Measurements from ENCODE around the gene PLA1A. TPM values are rescaled to one million over a fixed set of nuclear protein-coding genes. Genes with fewer than 3 reads are reported as not detected.

The PLA1A gene
- total RNA-seq, 1 donor = not detected

- DNase-seq (ENCODE audit: low read depth) = no peak
- TF ChIP-seq, protein P1, sequence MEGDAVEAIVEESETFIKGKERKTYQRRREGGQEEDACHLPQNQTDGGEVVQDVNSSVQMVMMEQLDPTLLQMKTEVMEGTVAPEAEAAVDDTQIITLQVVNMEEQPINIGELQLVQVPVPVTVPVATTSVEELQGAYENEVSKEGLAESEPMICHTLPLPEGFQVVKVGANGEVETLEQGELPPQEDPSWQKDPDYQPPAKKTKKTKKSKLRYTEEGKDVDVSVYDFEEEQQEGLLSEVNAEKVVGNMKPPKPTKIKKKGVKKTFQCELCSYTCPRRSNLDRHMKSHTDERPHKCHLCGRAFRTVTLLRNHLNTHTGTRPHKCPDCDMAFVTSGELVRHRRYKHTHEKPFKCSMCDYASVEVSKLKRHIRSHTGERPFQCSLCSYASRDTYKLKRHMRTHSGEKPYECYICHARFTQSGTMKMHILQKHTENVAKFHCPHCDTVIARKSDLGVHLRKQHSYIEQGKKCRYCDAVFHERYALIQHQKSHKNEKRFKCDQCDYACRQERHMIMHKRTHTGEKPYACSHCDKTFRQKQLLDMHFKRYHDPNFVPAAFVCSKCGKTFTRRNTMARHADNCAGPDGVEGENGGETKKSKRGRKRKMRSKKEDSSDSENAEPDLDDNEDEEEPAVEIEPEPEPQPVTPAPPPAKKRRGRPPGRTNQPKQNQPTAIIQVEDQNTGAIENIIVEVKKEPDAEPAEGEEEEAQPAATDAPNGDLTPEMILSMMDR (IDR thresholded peaks at IDR 0.05; ENCODE audit: insufficient read depth, low read depth, low read length) = no peak
- no peak overlapping the region for H3K4me3 ChIP-seq (ENCODE audit: low read depth, low read length)
These were observed 7.2 kb downstream of the PLA1A start for GRCh38 chr3:119604878-119605277.

DNA sequence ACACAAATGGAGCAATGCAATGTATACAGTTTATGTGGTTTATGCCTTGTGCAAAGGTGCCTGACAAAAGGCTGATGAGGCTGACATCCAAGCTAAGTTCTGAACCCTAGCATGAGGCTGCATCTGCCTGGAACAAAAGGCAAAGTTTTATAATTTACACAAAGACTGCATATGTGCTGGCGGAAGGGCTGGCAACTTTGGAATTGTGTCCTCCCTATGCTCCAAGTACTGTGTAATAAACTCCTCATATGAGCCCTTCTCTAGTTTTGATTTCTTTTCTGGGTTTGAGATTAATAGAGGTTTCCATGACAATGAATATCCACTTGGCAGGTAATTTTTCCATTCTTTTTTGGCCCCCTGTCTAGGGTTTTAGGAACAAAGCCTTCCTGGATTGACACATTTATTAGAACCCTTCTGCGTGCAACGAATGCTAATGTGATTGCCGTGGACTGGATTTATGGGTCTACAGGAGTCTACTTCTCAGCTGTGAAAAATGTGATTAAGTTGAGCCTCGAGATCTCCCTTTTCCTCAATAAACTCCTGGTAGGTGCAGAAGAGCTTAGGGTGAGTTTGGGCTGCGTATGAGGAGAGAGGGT is 10.8 kb downstream of the PLA1A start:
- no peak overlapping the region for H3K4me3 ChIP-seq (ENCODE audit: low read depth, low read length)
- TF ChIP-seq, protein P1 (IDR thresholded peaks at IDR 0.05; ENCODE audit: insufficient read depth, low read depth, low read length) = no peak
- DNase-seq (ENCODE audit: low read depth) = no peak

DNA sequence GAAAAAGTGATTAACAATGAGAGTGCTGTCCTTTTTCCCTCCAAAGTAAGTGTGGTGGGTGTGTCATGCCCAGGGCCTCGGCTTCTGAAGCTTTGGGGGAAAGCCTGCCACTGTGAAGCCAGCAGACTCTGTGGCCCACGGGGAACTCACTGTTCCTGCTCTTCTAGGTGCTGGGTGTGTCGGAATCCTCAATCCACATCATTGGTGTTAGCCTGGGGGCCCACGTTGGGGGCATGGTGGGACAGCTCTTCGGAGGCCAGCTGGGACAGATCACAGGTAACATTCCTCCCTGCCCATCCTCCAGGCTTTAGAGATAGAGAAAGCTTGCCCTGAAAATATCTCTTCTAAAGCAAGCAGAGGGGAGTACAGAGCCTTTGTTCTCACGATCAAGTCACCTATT is 11.6 kb downstream of the PLA1A start:
- DNase-seq (ENCODE audit: low read depth) = no peak
- H3K4me3 ChIP-seq (ENCODE audit: low read depth, low read length) = no peak overlapping the region
- TF ChIP-seq, protein P1 (IDR thresholded peaks at IDR 0.05; ENCODE audit: insufficient read depth, low read depth, low read length) = no peak

DNA sequence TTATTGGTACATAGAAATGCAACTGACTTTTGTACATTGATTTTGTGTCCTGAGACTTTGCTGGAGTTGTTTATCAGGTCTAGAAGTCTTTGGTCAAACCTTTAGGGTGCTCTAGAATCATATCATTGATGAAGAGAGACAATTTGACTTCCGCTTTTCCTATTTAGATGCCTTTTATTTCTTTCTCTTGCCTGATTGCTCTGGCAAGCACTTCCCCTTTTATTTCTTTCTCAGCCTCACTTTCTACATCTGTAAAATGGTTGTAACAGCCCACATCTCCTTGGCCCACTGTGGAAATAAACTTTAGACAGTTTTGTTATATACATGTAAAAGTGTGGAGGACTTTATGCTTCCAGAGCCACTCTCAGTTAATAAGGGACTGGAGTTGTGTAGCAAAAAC is 14.0 kb downstream of the PLA1A start:
- DNase-seq (ENCODE audit: low read depth) = no peak
- TF ChIP-seq, protein P1 (IDR thresholded peaks at IDR 0.05; ENCODE audit: insufficient read depth, low read depth, low read length) = no peak
- no peak overlapping the region for H3K4me3 ChIP-seq (ENCODE audit: low read depth, low read length)

DNA sequence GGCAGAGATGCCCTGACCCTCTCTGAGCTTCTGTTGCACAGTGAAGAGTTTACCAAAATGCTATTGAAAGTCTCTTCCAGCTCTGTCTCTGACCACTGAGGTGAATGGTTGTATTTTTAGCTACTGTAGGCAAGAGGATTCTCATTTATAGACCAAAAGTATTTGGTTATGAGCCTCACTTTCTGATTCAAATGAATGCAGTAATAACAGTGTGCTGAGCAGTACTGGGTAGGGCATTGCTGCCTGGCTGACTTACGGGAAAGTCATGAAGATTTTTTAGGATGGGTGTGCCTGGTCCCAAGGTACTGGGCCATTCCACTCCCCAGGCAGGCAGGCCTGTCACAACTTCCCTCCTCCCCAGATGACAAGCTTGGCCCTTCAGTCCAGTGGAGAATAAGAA is 15.5 kb downstream of the PLA1A start:
- no peak for DNase-seq (ENCODE audit: low read depth)
- TF ChIP-seq, protein P1 (IDR thresholded peaks at IDR 0.05; ENCODE audit: insufficient read depth, low read depth, low read length) = no peak
- no peak overlapping the region for H3K4me3 ChIP-seq (ENCODE audit: low read depth, low read length)

DNA sequence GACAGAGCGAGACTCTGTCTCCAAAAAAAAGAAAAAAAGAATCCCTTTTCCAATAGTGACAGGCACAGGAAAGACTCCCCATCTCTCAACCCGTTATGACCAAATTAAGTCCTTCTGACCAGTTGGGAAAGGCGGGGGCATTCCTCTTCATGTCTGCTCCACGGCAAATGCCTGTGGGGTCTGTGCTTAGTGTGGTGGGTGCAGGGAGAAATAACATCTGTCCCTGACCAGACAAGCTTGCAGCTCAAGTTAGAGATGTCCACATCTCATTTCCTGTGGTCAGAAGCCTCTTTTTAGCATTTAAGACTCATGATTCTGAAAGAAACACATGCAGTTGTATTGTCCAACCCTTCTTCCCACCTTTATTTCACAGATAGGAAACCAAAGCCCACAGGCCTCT is 16.2 kb downstream of the PLA1A start:
- TF ChIP-seq, protein P1 (IDR thresholded peaks at IDR 0.05; ENCODE audit: insufficient read depth, low read depth, low read length) = no peak
- H3K4me3 ChIP-seq (ENCODE audit: low read depth, low read length) = no peak overlapping the region
- DNase-seq (ENCODE audit: low read depth) = no peak

DNA sequence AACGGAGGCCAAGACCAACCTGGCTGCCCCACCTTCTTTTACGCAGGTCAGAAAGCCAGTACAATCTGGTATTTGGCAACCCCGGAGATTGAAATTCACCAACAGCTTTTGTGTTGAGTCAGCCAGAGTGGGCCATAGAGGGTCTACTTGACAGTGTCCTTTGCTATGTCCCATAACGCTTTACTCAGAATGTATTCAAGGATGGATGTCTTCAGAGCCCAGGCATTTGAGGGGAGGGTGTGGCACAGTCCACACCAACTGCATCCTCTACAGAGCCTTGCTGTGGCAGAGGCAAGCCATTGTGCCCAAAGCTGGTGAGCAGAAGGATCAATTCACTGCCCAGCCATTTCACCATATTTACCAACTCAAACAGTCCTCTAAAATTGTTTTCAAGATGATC is 18.4 kb downstream of the PLA1A start:
- TF ChIP-seq, protein P1 (IDR thresholded peaks at IDR 0.05; ENCODE audit: insufficient read depth, low read depth, low read length) = no peak
- H3K4me3 ChIP-seq (ENCODE audit: low read depth, low read length) = no peak overlapping the region
- no peak for DNase-seq (ENCODE audit: low read depth)

All from fibroblast of villous mesenchyme (primary cell).